Motor neuron (in vitro differentiated cells): Measurements from ENCODE around the gene SYTL3. TPM values are rescaled to one million over a fixed set of nuclear protein-coding genes. Genes with fewer than 3 reads are reported as not detected.
"Not testable (repeated sequence)": the region's sequence is repeated elsewhere in the genome, so short reads cannot be mapped to it uniquely, and the experiment has no call there.

Experiments used
- ATAC-seq, 8 experiments: fragments of 200-7000 bp; cut with Tn5 transposase; replicated peaks in 6 of 8; 2 replicates each; pipeline ENCODE4 v1.8.0; 2021; ENCODE audit warnings: mild to moderate bottlenecking in 8 of 8, moderate library complexity in 8 of 8
- H3K27ac ChIP-seq, 2 donors: fragments of 250-450 bp; sonication (Bioruptor Pico); 2 replicates each; pipeline ENCODE4 v1.9.0; 2021; ENCODE audit warnings: antibody characterized with exemption in 2 of 2, mild to moderate bottlenecking in 2 of 2, moderate library complexity in 1 of 2
- H3K4me1 ChIP-seq, 2 donors: fragments of 250-450 bp; sonication (Bioruptor Pico); replicated peaks in 1 of 2; 2 replicates each; pipeline ENCODE4 v1.6.1; 2021; ENCODE audit warnings: antibody characterized with exemption in 2 of 2, mild to moderate bottlenecking in 2 of 2, moderate library complexity in 1 of 2
- H3K4me3 ChIP-seq, 5 donors: fragments of 250-450 bp; sonication (Bioruptor Pico); 2 replicates each; pipeline ENCODE4 v1.9.0; 2021; ENCODE audit warnings: antibody characterized with exemption in 5 of 5, mild to moderate bottlenecking in 5 of 5, moderate library complexity in 4 of 5
- whole genome bisulfite sequencing, 10 experiments: fragments of 450-650 bp; shearing (Covaris generic); methylation state at CpG; one replicate each; pipeline ENCODE4 v1.0.0; 2022; 5-methylcytosine and 5-hydroxymethylcytosine counted together
- in situ Hi-C, 9 experiments: fragments of 400-800 bp; cut with MboI; loops; one replicate each; pipeline ENCODE4 v1.15.0; 2021; ENCODE audit warnings: low sequenced_read_pairs in 9 of 9, low pct_unique_long_range_greater_than_20kb in 2 of 9; ENCODE audit not compliant: unreplicated experiment in 9 of 9
- total RNA-seq, 8 experiments: library from RNA; unstranded; fragments of 300-600 nt; gene quantifications; 2 replicates each; pipeline versions ENCODE4 v1.2.3 to v1.2.4, GENCODE V29; 2022

SYTL3 gene
- total RNA-seq, 8 experiments from 2014 or later = 0.52 to 15.5 (median 1.3) TPM

GRCh38 chr6:158653577-158654354 is 3.9 kb downstream of the SYTL3 start:
- Histone ChIP-seq H3K4me1 (no peaks in the 10 kb centered on the region), H3K27ac (no peak overlapping the region), H3K4me3 (no peak overlapping the region)
- 57 to 97% (median 81%) methylated on average over 2 to 11 of the region's 15 CpGs for WGBS, 10 experiments
- in situ Hi-C loops = no loop called here
- peak in 5 of 8 experiments; percentile 34 to 74 (median 63) for ATAC-seq

- Histone ChIP-seq H3K27ac (no peak overlapping the region), H3K4me3 (no peak overlapping the region), H3K4me1 (no peaks in the 10 kb centered on the region)
- in situ Hi-C loops = no loop called here
- ATAC-seq = peak; percentile 33 to 87 (median 60)
- WGBS, 10 experiments = 0 to 100% (median 80%) methylated on average over 2 to 6 of the region's 6 CpGs; no CpG with 5 or more reads in 3 of the 10 experiments
Observed at GRCh38 chr6:158654498-158654897, 4.6 kb downstream of the SYTL3 start.

GRCh38 chr6:158654960-158655489 is 5.2 kb downstream of the SYTL3 start:
- H3K4me1 ChIP-seq = no peaks in the 10 kb centered on the region
- no peak for ATAC-seq
- no peak overlapping the region for H3K4me3 ChIP-seq
- WGBS, 10 experiments = 35 to 100% (median 89%) methylated on average over 1 to 10 of the region's 10 CpGs
- in situ Hi-C loops = no loop called here
- no peak overlapping the region for H3K27ac ChIP-seq

GRCh38 chr6:158655569-158656450 is 6.0 kb downstream of the SYTL3 start:
- no peak for ATAC-seq
- 78 to 100% (median 92%) methylated on average over 2 to 16 of the region's 22 CpGs; no CpG with 5 or more reads in 1 of the 10 experiments for WGBS, 10 experiments
- no peak overlapping the region for H3K27ac ChIP-seq

GRCh38 chr6:158656986-158657385 is 7.1 kb downstream of the SYTL3 start:
- H3K27ac ChIP-seq, H3K4me3 ChIP-seq, H3K4me1 ChIP-seq, in situ Hi-C loops: not testable (repeated sequence)
- peak in 3 of 8 experiments; percentile 18 to 63 (median 62) for ATAC-seq
- WGBS, 10 experiments = 24 to 100% (median 56%) methylated on average over 2 to 9 of the region's 9 CpGs; no CpG with 5 or more reads in 1 of the 10 experiments

More at GRCh38 chr6:158655569-158656450, 6.0 kb downstream of the SYTL3 start:
- Histone ChIP-seq H3K4me3 (no peak overlapping the region), H3K4me1 (no peaks in the 10 kb centered on the region)
- in situ Hi-C loops = no loop called here

GRCh38 chr6:158660333-158660754 is 10.5 kb downstream of the SYTL3 start:
- H3K4me3 ChIP-seq = no peak overlapping the region
- WGBS, 10 experiments = 27 to 80% (median 58%) methylated on average over 1 to 10 of the region's 10 CpGs; no CpG with 5 or more reads in 2 of the 10 experiments
- H3K4me1 ChIP-seq = peaks cover 6 to 11% of the 10 kb centered on the region in 2 donors
- no peak overlapping the region for H3K27ac ChIP-seq
- ATAC-seq = peak in 3 of 8 experiments; percentile 18 to 76 (median 63)
- in situ Hi-C loops = no loop called here

GRCh38 chr6:158661156-158661685 is 11.4 kb downstream of the SYTL3 start:
- in situ Hi-C loops = no loop called here

GRCh38 chr6:158662607-158662953 is 12.7 kb downstream of the SYTL3 start:
- in situ Hi-C loops = no loop called here
- no peak for ATAC-seq
- no peak overlapping the region for H3K4me3 ChIP-seq
- 0 to 100% (median 80%) methylated on average over 1 to 3 of the region's 3 CpGs for WGBS, 10 experiments
- no peak overlapping the region for H3K27ac ChIP-seq
- H3K4me1 ChIP-seq = peaks cover 6 to 11% of the 10 kb centered on the region in 2 donors

More at GRCh38 chr6:158661156-158661685, 11.4 kb downstream of the SYTL3 start:
- WGBS, 10 experiments = 75 to 100% (median 96%) methylated on average over 1 to 2 of the region's 3 CpGs; no CpG with 5 or more reads in 2 of the 10 experiments
- peaks cover 6 to 11% of the 10 kb centered on the region in 2 donors for H3K4me1 ChIP-seq
- no peak for ATAC-seq
- no peak overlapping the region for H3K4me3 ChIP-seq
- H3K27ac ChIP-seq = no peak overlapping the region

GRCh38 chr6:158662954-158663624 is 13.2 kb downstream of the SYTL3 start:
- Histone ChIP-seq H3K27ac (no peak overlapping the region), H3K4me3 (no peak overlapping the region), H3K4me1 (peaks cover 6 to 11% of the 10 kb centered on the region in 2 donors)
- in situ Hi-C loops = no loop called here
- peak in 1 of 8 experiments; percentile 32 for ATAC-seq
- WGBS, 10 experiments = 21 to 92% (median 44%) methylated on average over 2 to 20 of the region's 27 CpGs; no CpG with 5 or more reads in 1 of the 10 experiments

GRCh38 chr6:158663625-158664165 is 13.8 kb downstream of the SYTL3 start:
- H3K27ac ChIP-seq = no peak overlapping the region
- ATAC-seq = no peak
- H3K4me1 ChIP-seq = peaks cover 6 to 11% of the 10 kb centered on the region in 2 donors
- in situ Hi-C loops = no loop called here
- WGBS, 10 experiments = 56 to 95% (median 75%) methylated on average over 3 to 11 of the region's 11 CpGs
- H3K4me3 ChIP-seq = no peak overlapping the region

- in situ Hi-C loops = no loop called here
- Histone ChIP-seq H3K27ac (no peak overlapping the region), H3K4me1 (peaks cover 6 to 11% of the 10 kb centered on the region in 2 donors), H3K4me3 (no peak overlapping the region)
- WGBS, 10 experiments = 80 to 100% (median 98%) methylated on average over 1 to 13 of the region's 18 CpGs; no CpG with 5 or more reads in 7 of the 10 experiments
- no peak for ATAC-seq
Observed at GRCh38 chr6:158665332-158665731, 15.5 kb downstream of the SYTL3 start.
